ENCODE measurements around the gene BANP.
"Not testable (repeated sequence)": the region's sequence is repeated elsewhere in the genome, so short reads cannot be mapped to it uniquely, and the experiment has no call there.

BANP gene

DNA sequence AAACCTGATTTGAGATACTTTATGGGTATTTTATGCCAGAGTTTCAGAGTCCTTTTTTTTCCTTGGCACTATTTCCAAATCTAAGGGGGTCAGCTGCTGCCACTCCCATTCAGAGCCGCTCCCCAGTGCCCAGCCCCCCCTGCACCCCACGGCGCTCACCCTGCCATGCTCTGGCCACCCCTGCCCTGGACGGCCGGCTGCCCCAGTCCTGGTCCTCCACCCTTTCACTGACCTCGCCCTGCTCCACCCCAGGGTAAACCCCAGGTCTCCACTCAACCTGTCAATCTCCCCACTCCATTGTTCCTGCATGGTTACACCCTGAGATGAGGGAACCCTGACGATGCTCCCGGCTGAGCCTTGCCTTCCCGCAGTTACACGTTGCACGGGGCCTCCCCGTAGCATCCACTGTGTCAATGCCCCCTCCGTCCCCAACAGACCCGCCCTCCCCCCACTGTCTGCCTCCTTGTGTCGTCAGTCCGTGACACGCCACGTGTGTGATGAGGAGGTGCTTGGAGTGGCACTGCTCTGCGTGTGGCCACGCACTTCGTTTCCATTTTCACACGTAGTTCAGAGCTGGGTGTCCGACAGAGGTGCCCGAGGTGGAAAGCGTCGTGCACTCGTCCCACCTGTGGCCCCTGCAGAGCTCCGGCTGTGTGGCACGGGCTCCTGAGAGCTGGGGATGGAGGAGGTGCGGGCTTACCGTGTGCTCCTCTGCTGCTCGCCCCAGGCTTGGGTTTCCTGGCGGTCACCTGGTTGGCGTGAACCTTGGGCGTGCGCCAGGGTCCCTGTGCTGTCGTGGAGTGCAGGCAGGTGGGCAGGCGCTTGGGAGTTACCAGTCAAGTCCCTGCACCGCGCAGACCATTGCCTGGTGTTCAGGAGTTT lies 116.5 kb downstream of the BANP start:
- no peak for DNase-seq

DNA sequence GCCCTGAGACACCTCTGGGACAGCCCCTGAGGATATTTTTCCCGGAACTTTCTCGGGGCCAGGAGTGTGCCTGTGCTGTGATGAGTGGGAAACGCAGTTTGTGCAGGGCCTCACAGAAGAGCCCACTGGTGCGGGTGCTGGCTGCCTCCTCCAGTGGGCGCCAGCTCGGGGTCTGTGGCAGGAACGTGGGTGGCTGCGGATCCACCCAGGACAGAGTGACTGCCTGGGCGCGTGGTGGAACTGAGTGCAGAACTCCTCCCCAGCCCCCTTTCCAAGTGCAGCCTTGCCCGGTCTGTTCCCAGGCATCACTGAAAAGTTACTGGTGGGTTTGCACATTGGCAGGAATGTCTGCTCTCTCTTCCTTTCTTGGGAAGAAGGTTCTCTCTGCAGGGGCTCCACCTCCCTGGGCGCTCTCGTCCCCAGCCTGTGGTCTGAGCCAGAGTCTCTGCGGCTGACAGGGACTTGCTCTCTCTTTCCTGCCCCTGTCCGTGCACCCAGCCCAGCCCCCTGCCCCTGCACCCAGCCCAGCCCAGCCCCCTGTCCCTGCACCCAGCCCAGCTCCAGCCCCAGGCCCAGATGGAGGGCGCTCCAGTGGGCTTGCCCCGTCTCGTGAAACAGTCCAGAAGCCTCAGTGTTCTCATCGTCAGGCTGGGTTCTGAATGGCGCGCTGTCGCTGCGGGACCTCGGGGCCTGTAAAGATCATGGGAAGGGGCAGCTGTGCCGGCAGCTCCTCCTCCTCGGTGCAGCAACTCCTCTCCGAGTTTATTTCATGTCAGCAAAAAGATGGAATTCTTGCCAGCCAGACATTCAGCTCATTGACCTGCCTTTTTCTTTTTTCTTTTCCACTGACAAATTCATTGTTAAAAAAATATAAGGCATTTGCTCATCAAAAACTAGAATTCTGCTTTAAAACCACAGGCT lies 117.5 kb downstream of the BANP start:
- DNase-seq = no peak

DNA sequence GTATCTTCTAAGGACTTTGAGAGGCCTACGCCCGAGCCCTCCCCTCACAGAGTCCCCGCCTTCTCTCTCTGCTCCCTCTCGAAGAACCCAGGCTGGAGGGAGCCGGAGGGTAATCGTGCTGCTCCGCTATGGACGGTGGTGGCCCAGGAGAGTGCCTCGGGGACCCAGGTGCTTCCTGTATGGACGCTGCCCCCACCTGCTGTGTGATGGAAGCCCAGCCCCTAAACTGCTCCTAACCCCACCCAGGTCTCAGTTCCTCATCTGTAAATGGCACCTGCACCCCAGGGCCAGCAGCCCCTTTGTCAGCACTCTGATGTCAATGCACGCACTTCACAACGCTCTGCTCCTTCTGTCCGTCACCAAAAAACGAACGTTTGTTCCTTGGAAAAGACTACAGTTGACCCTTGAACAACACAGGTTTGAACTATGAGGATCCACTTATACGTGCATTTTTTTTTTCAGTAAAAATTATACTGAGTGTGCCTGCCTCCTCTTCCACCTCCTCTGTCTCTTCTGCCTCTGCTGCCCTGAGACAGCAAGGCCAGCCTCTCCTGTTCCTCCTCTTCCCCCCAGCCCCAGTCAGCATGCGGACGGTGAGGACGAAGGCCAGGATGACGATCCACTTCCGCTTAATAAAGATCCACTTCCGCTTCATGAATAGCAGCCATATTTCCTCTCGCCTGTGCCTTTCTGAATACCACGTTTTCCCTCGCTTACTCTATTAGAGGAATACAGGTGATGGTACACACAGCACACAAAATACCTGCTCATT lies 118.3 kb downstream of the BANP start:
- DNase-seq = no peak

DNA sequence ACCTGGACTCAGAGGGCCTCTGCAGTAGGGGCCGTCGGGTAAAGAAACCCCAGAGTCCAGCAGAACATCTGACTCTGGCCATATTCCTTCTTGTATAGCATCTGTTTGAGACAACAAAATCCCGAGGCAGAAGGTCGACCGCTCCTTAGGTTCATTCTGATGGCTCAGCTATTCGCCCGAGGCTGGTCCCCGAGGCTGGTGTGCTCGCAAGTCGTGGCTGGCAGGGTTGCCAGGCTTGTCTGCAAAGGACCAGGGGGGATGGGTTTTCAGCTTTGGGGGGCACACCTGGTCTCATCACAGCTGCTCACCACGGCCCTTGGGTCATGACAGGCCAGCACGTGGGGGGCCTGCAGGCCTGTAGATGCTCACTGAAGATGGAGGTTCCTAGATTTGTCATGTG lies 119.1 kb downstream of the BANP start:
- DNase-seq = no peak

DNA sequence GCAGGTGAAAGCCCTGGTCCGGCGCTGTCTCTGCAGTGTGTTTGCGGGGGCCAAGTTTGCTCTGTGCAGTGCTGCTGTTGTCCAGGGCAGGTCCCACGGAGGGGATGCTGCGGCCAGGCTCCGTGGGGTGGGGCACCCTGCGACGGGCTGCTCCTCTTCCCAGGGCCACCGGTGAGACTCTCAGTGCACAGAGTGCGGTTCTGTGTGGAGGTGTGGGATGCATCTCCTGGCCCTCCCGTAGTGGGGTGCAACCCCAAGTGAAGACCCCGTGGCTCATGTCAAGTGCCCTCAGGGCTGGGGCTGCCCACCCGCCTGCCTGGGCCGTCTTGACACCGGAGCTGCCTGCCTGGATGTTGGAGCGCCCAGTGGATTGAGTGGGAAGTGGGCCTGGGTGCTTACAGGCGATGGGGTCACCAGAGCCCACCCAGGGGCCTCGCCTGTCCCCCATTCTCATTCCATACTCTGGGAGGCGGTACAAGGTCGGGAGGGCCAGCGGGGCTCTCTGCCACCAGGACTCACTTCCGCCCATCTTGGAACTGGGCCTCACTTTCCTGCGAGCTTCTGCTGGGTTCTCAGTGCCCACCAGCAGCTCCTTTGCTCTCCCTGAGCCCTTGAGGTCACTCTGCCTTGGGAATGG lies 119.9 kb downstream of the BANP start:
- no peak for DNase-seq

DNA sequence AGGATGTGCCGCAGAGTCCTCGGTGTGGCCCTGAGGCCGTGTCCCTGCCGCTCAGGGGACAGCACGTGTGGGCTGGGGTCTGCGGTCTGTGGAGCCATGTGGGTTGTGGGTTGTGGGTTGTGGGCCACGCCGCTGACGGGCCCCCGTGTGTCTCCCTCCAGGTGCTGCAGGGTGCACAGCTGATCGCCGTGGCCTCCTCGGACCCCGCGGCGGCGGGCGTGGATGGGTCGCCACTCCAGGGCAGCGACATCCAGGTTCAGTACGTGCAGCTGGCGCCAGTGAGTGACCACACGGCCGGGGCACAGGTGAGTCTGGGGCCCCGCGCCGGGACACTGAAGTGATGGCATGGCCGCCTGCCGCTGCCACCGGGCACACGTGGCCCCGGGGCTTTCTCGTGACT lies 120.7 kb downstream of the BANP start:
- no peak for DNase-seq

DNA sequence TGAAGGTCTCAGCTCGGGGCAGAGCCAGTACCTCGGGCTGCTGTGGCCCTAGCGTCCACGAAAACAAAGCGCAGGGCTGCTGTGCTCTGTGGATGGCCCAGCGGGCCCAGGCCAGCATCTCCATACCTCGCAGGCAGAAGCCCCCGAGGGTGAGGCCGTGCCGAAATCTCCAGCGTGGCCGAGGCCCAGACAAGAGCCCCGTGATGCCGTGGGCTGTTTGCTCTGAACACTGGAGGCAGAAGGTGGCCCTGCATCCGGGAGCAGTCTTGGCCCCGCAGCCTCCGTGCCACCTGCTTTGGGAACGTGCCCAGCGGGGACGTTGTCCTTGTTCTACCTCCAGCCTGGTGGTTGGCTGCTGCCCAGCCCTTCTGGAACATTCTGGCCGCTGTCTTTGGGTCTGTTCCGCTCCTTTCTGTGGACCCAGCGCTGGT lies 121.4 kb downstream of the BANP start:
- DNase-seq = no peak

DNA sequence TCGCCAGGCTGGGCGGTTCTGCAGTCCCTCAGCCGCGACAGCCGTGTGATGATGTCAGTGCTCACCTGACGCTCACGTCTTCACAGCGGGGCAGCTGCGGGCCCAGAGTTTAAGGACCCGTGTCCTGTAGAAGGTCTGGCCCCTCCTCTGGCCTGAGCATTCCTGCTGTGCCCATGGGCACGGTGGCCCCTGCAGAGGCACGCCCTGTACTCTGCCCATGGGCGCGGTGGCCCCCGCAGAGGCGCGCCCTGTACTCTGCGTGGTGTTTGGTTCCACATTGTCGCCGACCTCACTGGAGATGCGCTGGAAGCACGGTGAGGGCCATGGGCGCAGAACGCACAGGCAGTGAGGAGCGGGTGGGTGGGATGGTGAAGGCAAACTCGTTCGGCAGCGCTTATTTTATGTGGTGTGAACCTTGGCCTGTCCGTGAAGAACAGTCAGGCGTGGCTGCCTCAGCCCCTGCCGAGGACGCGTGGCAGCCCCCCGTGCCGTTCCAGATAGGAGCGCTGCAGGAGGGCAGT lies 122.0 kb downstream of the BANP start:
- DNase-seq = no peak

DNA sequence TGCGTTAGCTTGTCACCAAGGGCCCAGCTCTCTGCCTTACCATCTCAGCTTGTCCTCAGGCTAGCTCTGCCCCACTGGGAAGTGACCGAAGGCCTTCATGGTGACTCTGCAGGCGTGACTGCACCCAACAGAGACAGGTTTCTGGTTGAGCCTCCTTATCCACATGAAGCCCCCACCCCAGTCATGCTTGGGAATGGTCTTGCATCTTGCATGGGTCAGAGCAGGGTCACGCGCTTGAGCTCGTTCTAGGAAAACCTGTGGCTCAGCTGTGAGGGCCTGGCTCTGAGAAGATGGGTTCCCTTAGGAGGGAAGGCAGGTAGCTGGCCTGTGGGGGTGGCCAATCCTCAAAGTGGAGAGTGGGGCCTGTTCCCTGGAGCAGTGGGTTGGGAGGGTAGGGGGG lies 122.8 kb downstream of the BANP start:
- DNase-seq = no peak

DNA sequence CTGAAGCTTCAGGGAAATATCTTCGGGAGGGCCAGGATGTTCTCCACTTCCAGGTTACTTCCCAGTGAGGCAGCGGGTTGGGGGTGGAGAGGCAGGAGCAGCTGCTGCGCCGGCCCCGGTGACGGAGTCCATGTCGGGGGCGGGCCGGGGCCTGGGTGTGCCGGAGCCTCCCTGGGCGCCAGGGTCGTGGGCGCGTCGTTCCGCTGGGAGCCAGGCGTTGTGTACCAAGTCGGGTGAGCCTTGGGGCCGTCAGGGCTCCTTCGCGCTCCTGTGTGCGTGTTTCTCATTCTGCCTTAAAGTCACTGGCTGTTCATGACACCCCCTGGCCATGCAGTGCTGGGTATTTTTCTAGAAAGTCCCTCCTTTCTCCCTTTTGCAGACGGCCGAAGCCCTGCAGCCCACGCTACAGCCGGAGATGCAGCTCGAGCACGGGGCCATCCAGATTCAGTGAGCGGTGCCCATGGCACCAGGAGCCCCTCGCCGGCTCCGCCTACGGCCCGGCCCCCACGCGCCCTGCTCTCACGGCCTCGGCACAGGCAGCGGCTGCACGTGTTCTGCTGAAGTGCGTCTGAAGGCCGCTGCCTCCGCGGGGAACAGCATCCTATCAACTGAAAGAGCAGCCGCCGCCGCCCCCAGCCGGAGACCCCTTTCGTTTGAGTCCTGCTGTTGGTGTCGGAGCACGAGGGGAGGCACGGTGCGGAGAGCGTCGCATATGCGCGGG lies 125.1 kb downstream of the BANP start:
- DNase-seq = no peak

DNA sequence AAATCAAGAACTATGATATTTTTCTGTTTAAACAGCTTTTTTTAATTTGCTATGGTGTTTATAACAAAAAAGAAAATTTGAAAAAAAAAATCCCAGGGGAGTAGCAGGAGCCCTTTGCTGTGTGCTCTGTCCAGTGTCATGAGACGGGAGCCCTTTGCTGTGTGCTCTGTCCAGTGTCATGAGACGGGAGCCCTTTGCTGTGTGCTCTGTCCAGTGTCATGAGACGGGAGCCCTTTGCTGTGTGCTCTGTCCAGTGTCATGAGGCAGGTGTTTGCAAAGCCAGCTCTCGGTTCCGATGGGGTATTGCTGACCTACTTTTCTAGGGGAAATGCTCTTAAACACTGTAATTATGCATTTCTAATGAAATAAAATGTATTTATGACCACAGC lies 125.7 kb downstream of the BANP start:
- not testable (repeated sequence) for DNase-seq

DNA sequence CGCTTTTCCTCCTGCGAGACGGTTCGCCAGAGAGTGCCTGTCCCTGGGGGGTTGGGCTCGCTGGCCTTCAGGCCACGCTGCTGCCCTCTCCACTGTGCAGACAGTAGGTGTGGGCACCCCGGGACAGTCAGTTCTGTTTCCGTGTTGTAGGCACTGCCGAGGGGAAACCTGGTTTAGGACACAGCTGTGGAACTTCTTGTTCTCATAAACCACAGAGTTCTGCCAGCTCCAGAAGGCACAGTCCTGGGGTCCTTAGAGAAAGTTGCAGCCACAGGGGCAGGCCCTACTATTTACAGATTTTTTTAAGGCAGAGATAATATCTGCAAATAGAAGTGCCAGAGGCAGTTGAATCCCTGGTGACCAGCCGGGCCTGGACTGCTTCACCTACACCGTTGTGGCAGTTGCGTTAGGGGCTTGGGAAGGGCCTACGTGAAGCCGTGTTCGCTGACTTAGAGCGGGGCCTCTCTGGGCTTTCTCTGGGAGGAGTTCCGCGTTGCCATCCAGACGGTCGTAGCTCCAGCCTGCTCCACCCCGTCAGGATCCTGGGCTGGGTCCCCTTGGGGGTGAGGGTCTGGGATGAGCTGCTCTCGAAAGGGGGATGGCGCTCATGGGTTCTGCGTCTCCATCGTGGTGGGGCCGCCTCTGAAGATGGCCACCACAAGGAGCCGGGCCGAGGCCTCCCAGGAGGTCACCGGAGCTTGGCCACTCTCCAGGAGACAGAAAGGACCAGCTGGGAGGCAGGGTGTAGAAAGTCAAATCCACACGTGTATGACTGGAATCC lies 126.3 kb downstream of the BANP start:
- DNase-seq = no peak

DNA sequence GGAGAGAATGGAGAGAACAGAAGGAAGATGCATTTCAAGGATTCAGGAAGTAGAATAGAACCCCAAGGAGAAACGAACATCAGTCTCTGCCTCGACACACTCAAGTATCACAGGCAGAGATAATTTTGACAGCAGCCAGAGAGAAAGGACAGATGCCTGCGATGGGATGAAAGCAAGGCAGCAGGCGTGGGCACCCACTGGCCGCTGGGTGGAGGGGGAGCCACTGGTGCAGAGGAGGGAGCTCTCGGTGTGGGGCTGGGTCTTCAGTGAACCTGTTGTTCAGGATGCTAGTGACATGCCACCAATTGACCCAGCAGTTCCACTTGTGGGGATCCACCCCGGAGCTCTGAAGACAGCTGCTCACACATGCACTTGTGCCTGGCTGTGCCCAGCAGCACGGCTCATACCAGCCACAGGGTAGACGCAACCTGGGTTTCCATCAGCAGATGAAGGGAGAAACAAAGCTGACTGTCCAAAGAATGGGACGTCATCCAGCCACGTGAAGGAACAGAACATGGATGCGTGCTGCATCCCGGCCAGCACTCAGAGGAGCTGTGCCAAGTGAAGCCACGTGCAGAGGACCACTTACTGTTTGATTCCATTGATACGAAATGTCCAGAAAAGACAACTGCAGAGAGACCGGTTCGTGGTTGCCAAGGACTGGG lies 127.0 kb downstream of the BANP start:
- DNase-seq = no peak

DNA sequence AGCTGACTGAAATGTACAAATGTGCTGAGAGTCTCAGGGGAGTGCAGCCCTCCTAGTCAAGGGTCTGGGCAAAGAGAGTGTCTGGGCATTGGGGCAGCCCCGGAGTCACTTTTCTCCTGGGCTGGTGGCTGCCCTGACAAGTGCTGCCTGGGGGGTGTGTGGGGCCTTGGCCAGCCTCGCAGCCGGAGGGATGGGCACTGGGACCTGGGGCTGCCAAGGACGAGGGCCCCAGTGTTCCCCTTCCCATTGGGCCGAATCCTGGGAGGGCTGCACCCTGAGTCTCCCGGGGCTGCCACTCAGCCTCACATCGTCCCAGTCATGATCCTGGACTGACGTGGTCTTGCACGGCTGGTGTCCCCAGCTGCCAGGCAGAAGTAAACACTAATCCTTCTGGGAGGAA lies 132.3 kb downstream of the BANP start:
- no peak for DNase-seq

DNA sequence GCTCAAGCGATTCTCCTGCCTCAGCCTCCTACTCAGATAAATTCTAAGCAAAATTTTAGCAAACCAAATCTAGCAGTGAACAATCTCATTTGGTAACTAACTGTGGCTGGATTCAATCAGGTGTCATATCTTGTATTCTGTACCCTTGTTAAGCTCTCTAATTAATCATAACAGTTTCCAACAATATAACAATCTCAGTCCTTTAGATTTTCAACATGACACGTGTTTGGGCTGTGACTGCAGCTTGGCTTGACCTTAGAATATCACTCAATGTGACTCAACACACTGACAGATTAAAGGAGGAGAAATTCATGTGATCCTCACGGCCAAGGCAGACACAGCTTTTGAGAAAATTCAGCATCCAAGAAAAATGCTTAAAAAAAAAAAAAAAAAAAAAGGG lies 133.6 kb downstream of the BANP start:
- DNase-seq = no peak

DNA sequence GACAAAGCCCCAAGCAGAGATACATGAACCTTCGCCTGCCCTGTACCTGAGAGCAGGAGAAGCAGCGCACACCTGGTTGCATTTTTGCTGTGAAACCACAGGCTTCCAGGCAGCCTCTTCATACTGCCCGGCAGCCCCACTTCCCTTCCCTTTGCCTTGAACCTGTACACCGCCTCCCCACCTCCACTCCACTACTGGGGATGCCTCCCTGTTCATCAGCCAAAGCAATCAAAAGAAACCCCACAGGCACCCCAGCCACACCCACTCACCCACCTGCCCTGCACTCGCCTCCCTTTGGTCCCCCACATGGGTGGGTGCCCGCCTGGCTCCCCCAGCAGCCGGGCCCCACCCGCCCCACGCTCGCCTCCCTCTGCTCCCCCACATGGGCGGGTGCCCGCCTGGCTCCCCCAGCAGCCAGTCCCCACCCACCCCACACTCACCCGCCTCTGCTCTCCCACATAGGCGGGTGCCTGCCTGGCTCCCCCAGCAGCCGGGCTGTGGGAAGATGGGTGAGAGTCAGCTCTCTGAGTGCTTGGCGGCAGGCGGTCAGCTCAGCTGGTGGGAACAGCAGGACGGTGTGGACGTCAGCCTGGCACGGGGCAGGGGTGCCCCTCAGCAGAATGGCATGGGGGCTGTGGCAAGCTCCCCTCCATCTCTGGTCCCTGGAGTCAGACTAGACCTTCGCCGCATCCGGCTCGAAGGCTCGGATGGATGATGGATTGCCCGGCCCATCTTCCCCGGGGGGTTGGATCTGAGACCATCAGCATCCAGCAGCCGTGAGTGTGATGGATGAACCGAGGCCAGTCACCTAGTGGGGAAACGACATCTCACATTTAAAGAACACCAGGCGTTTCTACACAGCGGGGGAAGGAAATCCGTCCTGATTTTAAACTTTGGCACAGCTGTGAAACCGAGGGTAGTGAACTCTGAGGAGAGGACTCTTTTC lies 135.6 kb downstream of the BANP start:
- no peak for DNase-seq

DNA sequence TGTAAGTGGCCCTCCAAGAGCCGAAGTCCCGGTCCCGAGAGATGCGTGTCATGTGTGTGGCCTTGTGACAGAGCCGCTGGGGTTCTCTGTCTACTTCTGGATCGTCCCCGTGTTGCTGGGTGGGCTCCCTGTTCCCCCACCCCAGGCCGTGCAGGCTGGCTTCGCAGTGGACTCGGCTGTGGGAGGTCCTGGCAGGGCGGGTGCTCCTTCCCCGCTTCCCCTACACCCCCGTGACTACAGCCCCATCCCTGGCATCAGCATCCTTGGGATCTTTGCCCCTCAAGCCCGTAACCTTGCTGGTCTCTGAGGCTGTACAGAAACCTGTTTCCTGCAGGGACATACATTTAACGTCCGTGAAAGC lies 136.3 kb downstream of the BANP start:
- DNase-seq = no peak

DNA sequence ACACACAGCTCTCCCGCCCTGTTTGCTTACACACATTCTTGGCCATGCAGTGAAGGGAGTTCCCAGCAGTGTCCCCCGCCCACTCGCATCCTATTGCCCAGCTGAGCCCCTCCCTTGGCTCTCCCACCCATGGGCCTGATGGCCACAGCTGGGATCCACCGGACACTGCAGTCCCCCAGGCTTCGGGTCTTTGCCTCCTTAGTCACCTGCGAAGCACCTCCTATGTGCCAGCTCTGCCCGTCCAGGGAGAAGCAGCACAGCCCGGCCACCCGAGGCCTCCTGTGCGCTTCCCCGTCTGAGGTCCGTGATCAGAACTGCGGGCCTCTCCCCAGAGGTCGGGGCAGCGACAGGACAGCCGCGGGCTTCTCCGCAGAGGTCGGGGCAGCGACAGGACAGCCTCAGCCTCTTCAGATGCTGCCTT lies 136.9 kb downstream of the BANP start:
- no peak for DNase-seq

DNA sequence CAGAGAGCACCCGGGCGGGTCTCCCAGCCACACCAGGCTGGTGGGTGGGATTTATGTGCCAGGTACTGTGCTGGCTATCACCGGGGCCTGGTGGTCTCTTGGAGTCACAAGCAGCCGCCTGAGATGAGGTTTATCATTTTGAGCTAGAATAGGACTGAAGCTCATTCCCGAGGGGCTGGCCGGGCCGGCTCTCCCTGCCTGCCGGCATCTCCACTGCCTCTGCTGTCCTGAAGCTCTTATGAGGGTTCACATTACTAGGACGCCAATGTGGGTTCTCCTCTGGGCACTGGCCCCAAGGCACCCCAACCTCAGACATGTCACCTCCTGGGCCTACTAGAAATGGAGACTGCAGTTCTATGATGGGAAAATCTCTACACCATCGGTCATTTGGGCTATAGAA lies 137.4 kb downstream of the BANP start:
- not testable (repeated sequence) for DNase-seq

All from DMS53 (cell line).